H1 (cell line): Measurements from ENCODE around the gene ASB1. TPM values are rescaled to one million over a fixed set of nuclear protein-coding genes. Genes with fewer than 3 reads are reported as not detected.

Experiments used
- CTCF ChIA-PET: fragments of 300-600 bp; sonication (Branson Sonifier 250); formaldehyde crosslinking; loops from one replicate; lab custom pipeline; 2021; ENCODE audit not compliant: partially characterized antibody; lab: Charles Lee
- POLR2A ChIA-PET: fragments of 300-600 bp; sonication (Branson Sonifier 250); formaldehyde crosslinking; loops from one replicate; lab custom pipeline; 2021; ENCODE audit warnings: inconsistent platforms; ENCODE audit not compliant: partially characterized antibody; lab: Charles Lee
- DNase-seq, 2 experiments: peaks; one replicate each; pipeline versions ENCODE4 v3.0.0 to v3.0.0-alpha.2; 2010 to 2022; ENCODE audit warnings: low spot score in 2 of 2, low read depth in 1 of 2, mixed read lengths in 1 of 2
- FAIRE-seq: peaks from 2 replicates; lab custom pipeline; 2011; peaks lifted over from hg19 to GRCh38; lab: Jason Lieb, UNC
- H2AFZ ChIP-seq: 2 replicates; pipeline ENCODE4 v1.8.1; 2012; ENCODE audit warnings: low read length, inconsistent platforms
- H2AK5ac ChIP-seq: 2 replicates; pipeline ENCODE4 v1.6.1; 2013; ENCODE audit warnings: low read depth, low read length
- H2BK120ac ChIP-seq: replicated peaks from 2 replicates; pipeline ENCODE3; 2013; ENCODE audit warnings: low read depth, low read length, inconsistent platforms
- H2BK12ac ChIP-seq: 2 replicates; pipeline ENCODE4 v1.6.1; 2013; ENCODE audit warnings: low read depth, low read length
- H2BK15ac ChIP-seq: 2 replicates; pipeline ENCODE4 v1.6.1; 2013; ENCODE audit warnings: low read length
- H2BK20ac ChIP-seq: 2 replicates; pipeline ENCODE4 v1.6.1; 2013; ENCODE audit warnings: low read length
- H2BK5ac ChIP-seq: 2 replicates; pipeline ENCODE4 v1.6.1; 2013; ENCODE audit warnings: low read depth, low read length
- H3K14ac ChIP-seq: 2 replicates; pipeline ENCODE4 v1.6.1; 2013; ENCODE audit warnings: inconsistent platforms; ENCODE audit not compliant: insufficient read length
- H3K18ac ChIP-seq: 2 replicates; pipeline ENCODE4 v1.6.1; 2013; ENCODE audit warnings: low read length; ENCODE audit errors: extremely low read depth
- H3K23ac ChIP-seq: 2 replicates; pipeline ENCODE4 v1.6.1; 2013; ENCODE audit warnings: inconsistent platforms; ENCODE audit not compliant: insufficient read length
- H3K23me2 ChIP-seq: 2 replicates; pipeline ENCODE4 v1.6.1; 2013; ENCODE audit warnings: low read depth, low read length
- H3K27ac ChIP-seq: 2 replicates; pipeline ENCODE4 v1.6.1; 2011; ENCODE audit warnings: low read depth, low read length, inconsistent platforms
- H3K27me3 ChIP-seq, 4 experiments: replicated peaks in 1 of 4; 1 replicate in 1 of 4; 2 replicates in 3 of 4; pipeline versions ENCODE4 v1.6.1 to v1.8.1; 2011 to 2013; ENCODE audit warnings: low read length in 3 of 4, mild to moderate bottlenecking in 3 of 4, inconsistent platforms in 2 of 4, mixed read lengths in 2 of 4, moderate library complexity in 1 of 4; ENCODE audit not compliant: control insufficient read depth in 3 of 4, insufficient read depth in 3 of 4; ENCODE audit errors: extremely low read depth in 1 of 4
- H3K36me3 ChIP-seq, 4 experiments: 2 replicates each; pipeline versions ENCODE4 v1.6.1 to v1.8.1; 2011 to 2013; ENCODE audit warnings: mild to moderate bottlenecking in 4 of 4, low read length in 3 of 4, moderate library complexity in 2 of 4, control low read depth in 1 of 4, inconsistent platforms in 1 of 4; ENCODE audit not compliant: insufficient read depth in 4 of 4, control insufficient read depth in 2 of 4
- H3K4ac ChIP-seq: replicated peaks from 2 replicates; pipeline ENCODE3; 2013; ENCODE audit warnings: low read length, low read depth, mixed read lengths, inconsistent platforms; ENCODE audit not compliant: insufficient read length
- H3K4me1 ChIP-seq, 4 experiments: replicated peaks in 1 of 4; 1 replicate in 1 of 4; 2 replicates in 3 of 4; pipeline versions ENCODE4 v1.6.1 to v1.8.1; 2011 to 2013; ENCODE audit warnings: low read length in 3 of 4, inconsistent platforms in 2 of 4, mixed read lengths in 1 of 4; ENCODE audit not compliant: insufficient read depth in 4 of 4, control insufficient read depth in 3 of 4
- H3K4me2 ChIP-seq, 2 experiments: 2 replicates each; pipeline versions ENCODE4 v1.6.1 to v1.8.1; 2011 to 2013; ENCODE audit warnings: low read depth in 2 of 2, low read length in 2 of 2, control low read depth in 1 of 2, inconsistent platforms in 1 of 2, mild to moderate bottlenecking in 1 of 2; ENCODE audit not compliant: insufficient read depth in 1 of 2
- H3K4me3 ChIP-seq, 4 experiments: fragments of 200-600, 300-600 bp in 1 of 4; sonication (generic), shearing (Covaris generic), sonication (Bioruptor Twin) in 1 of 4; 2 replicates each; pipeline versions ENCODE4 v1.5.1 to v1.8.1; 2011 to 2016; ENCODE audit warnings: low read length in 4 of 4, low read depth in 3 of 4, control low read depth in 2 of 4, inconsistent platforms in 2 of 4, mild to moderate bottlenecking in 2 of 4, mixed read lengths in 1 of 4, moderate library complexity in 1 of 4; ENCODE audit not compliant: insufficient read depth in 2 of 4; ENCODE audit errors: extremely low read depth in 1 of 4
- H3K56ac ChIP-seq: replicated peaks from 2 replicates; pipeline ENCODE3; 2013; ENCODE audit warnings: low read depth, mild to moderate bottlenecking, mixed read lengths, low read length, inconsistent platforms; ENCODE audit not compliant: insufficient read length
- H3K79me1 ChIP-seq: 2 replicates; pipeline ENCODE4 v1.6.1; 2013; ENCODE audit warnings: low read depth, low read length, control low read depth
- H3K79me2 ChIP-seq, 2 experiments: 2 replicates each; pipeline versions ENCODE4 v1.6.1 to v1.8.1; 2012 to 2013; ENCODE audit warnings: low read length in 2 of 2, mild to moderate bottlenecking in 2 of 2, inconsistent platforms in 1 of 2; ENCODE audit not compliant: insufficient read depth in 2 of 2, control insufficient read depth in 1 of 2
- H3K9ac ChIP-seq, 4 experiments: replicated peaks in 1 of 4; 1 replicate in 1 of 4; 2 replicates in 3 of 4; pipeline versions ENCODE4 v1.6.1 to v1.8.1; 2011 to 2013; ENCODE audit warnings: low read depth in 3 of 4, low read length in 3 of 4, control low read depth in 2 of 4, mild to moderate bottlenecking in 2 of 4, moderate library complexity in 2 of 4, inconsistent platforms in 1 of 4; ENCODE audit errors: extremely low read depth in 1 of 4
- H3K9me3 ChIP-seq, 2 experiments: 2 replicates each; pipeline versions ENCODE4 v1.6.1 to v1.8.1; 2012 to 2013; ENCODE audit warnings: mild to moderate bottlenecking in 2 of 2, moderate library complexity in 2 of 2, control low read depth in 1 of 2, inconsistent platforms in 1 of 2, low read depth in 1 of 2, low read length in 1 of 2, mixed read lengths in 1 of 2; ENCODE audit not compliant: insufficient read depth in 2 of 2
- H4K20me1 ChIP-seq, 2 experiments: replicated peaks in 1 of 2; 2 replicates each; pipeline versions ENCODE3 to v1.8.1; 2011 to 2013; ENCODE audit warnings: inconsistent platforms in 2 of 2, low read length in 2 of 2, mild to moderate bottlenecking in 1 of 2; ENCODE audit not compliant: insufficient read depth in 2 of 2, control insufficient read depth in 1 of 2
- H4K5ac ChIP-seq: 2 replicates; pipeline ENCODE4 v1.6.1; 2013; ENCODE audit warnings: low read length, low read depth, mixed read lengths, inconsistent platforms; ENCODE audit not compliant: insufficient read length
- H4K8ac ChIP-seq: 2 replicates; pipeline ENCODE4 v1.8.0; 2013; ENCODE audit warnings: mild to moderate bottlenecking, moderate library complexity, low read length, inconsistent platforms; ENCODE audit not compliant: insufficient read depth; ENCODE audit errors: extremely low read depth
- H4K91ac ChIP-seq: replicated peaks from 2 replicates; pipeline ENCODE3; 2013; ENCODE audit warnings: low read length, mixed read lengths, inconsistent platforms; ENCODE audit not compliant: insufficient read length
- CBX8 ChIP-seq: fragments of 300-800, 300-1000 bp; sonication (generic); IDR thresholded peaks from 2 replicates; pipeline ENCODE4 v1.7.1; 2016; ENCODE audit warnings: low read depth, low read length, borderline replicate concordance
- EP300 ChIP-seq, 2 experiments: IDR thresholded peaks; 1 replicate in 1 of 2; 2 replicates in 1 of 2; pipeline ENCODE4 v1.6.1; 2011 to 2012; ENCODE audit warnings: low read depth in 2 of 2, low read length in 2 of 2, mild to moderate bottlenecking in 2 of 2, borderline replicate concordance in 1 of 2, inconsistent platforms in 1 of 2, moderate library complexity in 1 of 2
- FOSL1 ChIP-seq: IDR thresholded peaks from 2 replicates; pipeline ENCODE4 v1.6.1; 2011; ENCODE audit warnings: mild to moderate bottlenecking, low read depth, low read length, moderate library complexity; ENCODE audit not compliant: insufficient read depth
- HDAC2 ChIP-seq, 2 experiments: fragments of 300-600 bp in 1 of 2; sonication (generic) in 1 of 2; IDR thresholded peaks; 2 replicates each; pipeline ENCODE4 v1.6.1; 2011 to 2012; ENCODE audit warnings: low read depth in 2 of 2, low read length in 2 of 2, mild to moderate bottlenecking in 2 of 2, moderate library complexity in 2 of 2, borderline replicate concordance in 1 of 2, inconsistent platforms in 1 of 2
- JUND ChIP-seq: IDR thresholded peaks from 2 replicates; pipeline ENCODE4 v1.6.1; 2011; ENCODE audit warnings: mild to moderate bottlenecking, improper control_type of control experiment, low read length
- KDM1A ChIP-seq: fragments of 200-600, 300-600 bp; sonication (generic); IDR thresholded peaks from 2 replicates; pipeline ENCODE4 v1.7.1; 2016; ENCODE audit warnings: mild to moderate bottlenecking, low read length, borderline replicate concordance
- MAFK ChIP-seq: IDR thresholded peaks from 2 replicates; pipeline ENCODE4 v1.6.1; 2012; ENCODE audit warnings: low read depth, mild to moderate bottlenecking, improper control_type of control experiment, low read length
- SAP30 ChIP-seq: fragments of 300-600 bp; sonication (generic); IDR thresholded peaks from 2 replicates; pipeline ENCODE4 v1.7.1; 2012; ENCODE audit warnings: low read length, moderate library complexity, mild to moderate bottlenecking, inconsistent platforms; ENCODE audit not compliant: insufficient read depth, insufficient replicate concordance
- SP4 ChIP-seq: IDR thresholded peaks from 2 replicates; pipeline ENCODE4 v1.6.1; 2012; ENCODE audit warnings: low read length, inconsistent platforms
- TAF7 ChIP-seq: optimal IDR thresholded peaks from 2 replicates; pipeline ENCODE3; 2011; ENCODE audit warnings: low read depth, mild to moderate bottlenecking, inconsistent platforms, low read length, moderate library complexity, borderline replicate concordance
- TCF12 ChIP-seq: IDR thresholded peaks from 2 replicates; pipeline ENCODE4 v1.6.1; 2011; ENCODE audit warnings: low read depth, mild to moderate bottlenecking, low read length
- ZNF274 ChIP-seq: IDR thresholded peaks from 2 replicates; pipeline ENCODE4 v1.7.0; 2012; ENCODE audit warnings: low read length, borderline replicate concordance; ENCODE audit errors: extremely low read depth
- WGBS, 2 experiments: shearing (Covaris generic) in 1 of 2; methylation state at CpG; one replicate each; pipeline versions ENCODE4 v1.1.6 to v1.1.7; 2013 to 2015; ENCODE audit warnings: low lambda C conversion rate in 2 of 2, mixed read lengths in 2 of 2, inconsistent platforms in 1 of 2, low coverage in 1 of 2, missing lambda C conversion rate in 1 of 2; ENCODE audit not compliant: insufficient replicate concordance in 2 of 2, insufficient coverage in 1 of 2, insufficient read length in 1 of 2; ENCODE audit errors: extremely low coverage in 1 of 2, missing lambda C conversion rate in 1 of 2; 5-methylcytosine and 5-hydroxymethylcytosine counted together
- polyA plus RNA-seq, 7 experiments: library from polyadenylated mRNA; depleted of rRNA in 3 of 7; stranded (reverse) in 5 of 7; unstranded in 2 of 7; fragments of >200 nt in 5 of 7; fragments of 200-250 nt in 2 of 7; gene quantifications; 1 replicate in 5 of 7; 2 replicates in 1 of 7; 4 replicates in 1 of 7; pipeline versions ENCODE4 v1.2.1 to v1.2.3, GENCODE V29; 2011 to 2013; ENCODE audit warnings: missing spikeins in 2 of 7, mixed read lengths in 2 of 7
- total RNA-seq: library from RNA; stranded (reverse); fragmentation: NEBNext Ultra II Directional; extraction: Animal tissue kit (Norgen Biotek cat#: 25700); gene quantifications from 2 replicates; pipeline ENCODE4 v1.2.1, GENCODE V29; 2021
- TF ChIP-seq, protein P1 (sequence below): IDR thresholded peaks from 2 replicates; pipeline ENCODE4 v1.6.1; 2012; ENCODE audit warnings: inconsistent platforms

Gene ASB1
- total and polyA plus RNA-seq, 2 of the 8 experiments (the other 6 are each of a cell fraction or from before 2014, with no cell fraction given) = 24.1 to 36.0 TPM

DNA sequence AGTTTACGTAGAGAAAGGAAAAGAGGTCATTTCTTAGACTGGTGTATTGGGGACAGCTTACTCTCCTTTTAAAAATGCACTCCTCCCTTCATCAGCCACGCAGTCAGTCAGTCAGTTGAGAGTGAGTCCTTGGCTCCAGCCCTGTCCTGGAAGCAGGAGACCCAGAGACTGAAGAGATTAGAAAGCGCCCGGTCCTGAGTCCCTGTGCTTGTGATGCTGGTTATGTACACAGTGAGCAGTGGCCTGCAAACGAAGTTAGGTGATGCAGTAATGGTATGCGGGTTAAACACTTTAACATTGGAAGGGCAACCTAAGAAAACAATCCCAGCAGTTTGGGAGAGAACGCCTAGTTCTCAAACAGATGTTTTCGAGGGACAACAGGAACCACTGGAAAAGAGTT, 6.3 kb upstream of the ASB1 start:
- H3K4me2 ChIP-seq = peak overlapping the region in 1 of 2 experiments; percentile 23; a peak in 1 of 4 replicates
- H3K27ac ChIP-seq = no peak overlapping the region
- H2BK15ac ChIP-seq = no peak overlapping the region
- H2BK5ac ChIP-seq = no peak overlapping the region
- no peak overlapping the region for H2BK12ac ChIP-seq
- ChIA-PET POLR2A (interaction anchor here (1.9 kb wide), 1 partner anchor 11 kb away, joined by 5 read pairs; no protein-coding TSS in a partner anchor), CTCF (interaction anchor here (1.0 to 2.6 kb wide), 2 partner anchors 11 to 53 kb away, joined by 3 to 8 read pairs; no protein-coding TSS in a partner anchor)
- no peak overlapping the region for H3K4me3 ChIP-seq
- H2BK120ac ChIP-seq = no peak overlapping the region
- no peak overlapping the region for H3K18ac ChIP-seq
- no peak overlapping the region for H3K4ac ChIP-seq
- no peak overlapping the region for H2BK20ac ChIP-seq
- TF ChIP-seq TAF7 = no peak
- no peak for TF ChIP-seq KDM1A
- no peak for TF ChIP-seq CBX8
- no peak for TF ChIP-seq SP4
- TF ChIP-seq JUND = no peak
- no peak for TF ChIP-seq TCF12
- TF ChIP-seq SAP30 = no peak
- TF ChIP-seq MAFK = no peak
- TF ChIP-seq EP300 (IDR thresholded peaks at IDR 0.05; ENCODE audit: borderline replicate concordance in 1 of 2, low read depth in 2 of 2, low read length in 2 of 2) = no peak
- TF ChIP-seq FOSL1 = no peak
- TF ChIP-seq ZNF274 = no peak
- TF ChIP-seq HDAC2 (IDR thresholded peaks at IDR 0.05; ENCODE audit: borderline replicate concordance in 1 of 2, low read depth in 2 of 2, low read length in 2 of 2) = no peak
- TF ChIP-seq, protein P1, sequence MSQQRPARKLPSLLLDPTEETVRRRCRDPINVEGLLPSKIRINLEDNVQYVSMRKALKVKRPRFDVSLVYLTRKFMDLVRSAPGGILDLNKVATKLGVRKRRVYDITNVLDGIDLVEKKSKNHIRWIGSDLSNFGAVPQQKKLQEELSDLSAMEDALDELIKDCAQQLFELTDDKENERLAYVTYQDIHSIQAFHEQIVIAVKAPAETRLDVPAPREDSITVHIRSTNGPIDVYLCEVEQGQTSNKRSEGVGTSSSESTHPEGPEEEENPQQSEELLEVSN = no peak
- no peak overlapping the region for H2AK5ac ChIP-seq
- H3K4me1 ChIP-seq = peaks cover 0 to 17% (median 13%) of the 10 kb centered on the region in 4 experiments; a peak in 6 of 7 replicates
- H3K9ac ChIP-seq = no peak overlapping the region
- WGBS, 2 experiments = 79% methylated on average over 8 of the region's 8 CpGs; no CpG with 5 or more reads in 1 of the 2 experiments
- no peak overlapping the region for H4K5ac ChIP-seq
- no peaks in the 10 kb centered on the region for H3K9me3 ChIP-seq
- no peaks in the 10 kb centered on the region for H3K36me3 ChIP-seq
- no peaks in the 10 kb centered on the region for H3K27me3 ChIP-seq
- no peak overlapping the region for H3K23ac ChIP-seq
- H3K14ac ChIP-seq = no peak overlapping the region
- H4K91ac ChIP-seq = no peak overlapping the region
- no peak overlapping the region for H3K56ac ChIP-seq
- H3K79me2 ChIP-seq = no peaks in the 10 kb centered on the region
- H3K23me2 ChIP-seq = no peaks in the 10 kb centered on the region
- DNase-seq (no peak), FAIRE-seq (no peak)
- H4K20me1 ChIP-seq = no peaks in the 10 kb centered on the region
- H2AFZ ChIP-seq = peak overlapping the region; percentile 42
- H3K79me1 ChIP-seq = peaks cover 3% of the 10 kb centered on the region; the same call in 1 of the 2 replicates
- H4K8ac ChIP-seq = no peak overlapping the region
